ENCODE measurements around the gene MAPKAPK2. TPM values are rescaled to one million over a fixed set of nuclear protein-coding genes. Genes with fewer than 3 reads are reported as not detected.

The MAPKAPK2 gene
- total and polyA plus RNA-seq, 2 experiments from 2014 or later, result 12.8 to 39.4 TPM

- WGBS (ENCODE audit: low lambda C conversion rate, missing lambda C conversion rate), result 16% methylated on average over 20 of the region's 20 CpGs
- H3K4me3 ChIP-seq, result no peak overlapping the region
These were observed 20.7 kb upstream of the MAPKAPK2 start for GRCh38 chr1:206663832-206664652.

GRCh38 chr1:206664740-206665139 is 20.0 kb upstream of the MAPKAPK2 start:
- H3K4me1 ChIP-seq (ENCODE audit: insufficient read depth), result peaks cover 4% of the 10 kb centered on the region
- TF ChIP-seq CTCF (IDR thresholded peaks at IDR 0.05; ENCODE audit: poor library complexity) (no peak), EZH2phosphoT487 (IDR thresholded peaks at IDR 0.05; ENCODE audit: low read depth, severe bottlenecking, unreplicated experiment) (no peak), EZH2 (IDR thresholded peaks at IDR 0.05; ENCODE audit: borderline replicate concordance) (no peak)
- H3K79me2 ChIP-seq, result no peaks in the 10 kb centered on the region
- no peaks in the 10 kb centered on the region for H3K36me3 ChIP-seq (replicated peaks; ENCODE audit: insufficient read depth, low read depth)
- no peak overlapping the region for H3K27ac ChIP-seq
- H3K27me3 ChIP-seq, result peaks cover 21% of the 10 kb centered on the region
- DNase-seq (ENCODE audit: low spot score), result no peak
- no peak overlapping the region for H2AFZ ChIP-seq
- H3K9me2 ChIP-seq (replicated peaks; ENCODE audit: insufficient read depth), result no peaks in the 10 kb centered on the region
- WGBS (ENCODE audit: low lambda C conversion rate, missing lambda C conversion rate), result 69% methylated on average over 6 of the region's 6 CpGs
- H4K20me1 ChIP-seq (ENCODE audit: insufficient read depth, poor library complexity, severe bottlenecking), result no peaks in the 10 kb centered on the region
- no peak overlapping the region for H3K4me3 ChIP-seq
- H3K9me3 ChIP-seq (ENCODE audit: low read depth), result no peaks in the 10 kb centered on the region
- H3K4me2 ChIP-seq, result no peak overlapping the region

More at GRCh38 chr1:206663832-206664652, 20.7 kb upstream of the MAPKAPK2 start:
- TF ChIP-seq CTCF (IDR thresholded peaks at IDR 0.05; ENCODE audit: poor library complexity) (peak; percentile 89), EZH2phosphoT487 (IDR thresholded peaks at IDR 0.05; ENCODE audit: low read depth, severe bottlenecking, unreplicated experiment) (no peak), EZH2 (IDR thresholded peaks at IDR 0.05; ENCODE audit: borderline replicate concordance) (no peak)
- Histone ChIP-seq H2AFZ (no peak overlapping the region), H3K36me3 (replicated peaks; ENCODE audit: insufficient read depth, low read depth) (no peaks in the 10 kb centered on the region), H3K27me3 (peaks cover 21% of the 10 kb centered on the region), H3K27ac (no peak overlapping the region), H3K79me2 (no peaks in the 10 kb centered on the region), H3K4me1 (ENCODE audit: insufficient read depth) (peaks cover 4% of the 10 kb centered on the region), H3K4me2 (peak overlapping the region; percentile 73), H3K9me3 (ENCODE audit: low read depth) (no peaks in the 10 kb centered on the region), H3K9me2 (replicated peaks; ENCODE audit: insufficient read depth) (no peaks in the 10 kb centered on the region), H4K20me1 (ENCODE audit: insufficient read depth, poor library complexity, severe bottlenecking) (no peaks in the 10 kb centered on the region)
- DNase-seq (ENCODE audit: low spot score), result peak; percentile 79

GRCh38 chr1:206666031-206666561 is 18.6 kb upstream of the MAPKAPK2 start:
- 95% methylated on average over 3 of the region's 3 CpGs for WGBS (ENCODE audit: low lambda C conversion rate, missing lambda C conversion rate)
- no peaks in the 10 kb centered on the region for H3K79me2 ChIP-seq

More at GRCh38 chr1:206666031-206666561, 18.6 kb upstream of the MAPKAPK2 start:
- Histone ChIP-seq H3K27ac (no peak overlapping the region), H3K4me3 (no peak overlapping the region), H3K36me3 (replicated peaks; ENCODE audit: insufficient read depth, low read depth) (no peaks in the 10 kb centered on the region), H3K27me3 (peaks cover 17% of the 10 kb centered on the region), H2AFZ (no peak overlapping the region), H3K9me2 (replicated peaks; ENCODE audit: insufficient read depth) (no peaks in the 10 kb centered on the region), H3K4me1 (ENCODE audit: insufficient read depth) (peaks cover 4% of the 10 kb centered on the region), H3K4me2 (no peak overlapping the region), H4K20me1 (ENCODE audit: insufficient read depth, poor library complexity, severe bottlenecking) (no peaks in the 10 kb centered on the region), H3K9me3 (ENCODE audit: low read depth) (no peaks in the 10 kb centered on the region)
- TF ChIP-seq EZH2 (IDR thresholded peaks at IDR 0.05; ENCODE audit: borderline replicate concordance), result no peak
- no peak for TF ChIP-seq CTCF (IDR thresholded peaks at IDR 0.05; ENCODE audit: poor library complexity)
- TF ChIP-seq EZH2phosphoT487 (IDR thresholded peaks at IDR 0.05; ENCODE audit: low read depth, severe bottlenecking, unreplicated experiment), result no peak
- DNase-seq (ENCODE audit: low spot score), result no peak

All from hepatocyte (in vitro differentiated cells).